ENCODE measurements around the gene PPP1R13L. TPM values are rescaled to one million over a fixed set of nuclear protein-coding genes. Genes with fewer than 3 reads are reported as not detected.

Gene PPP1R13L
- total and polyA plus RNA-seq, 2 donors (not counting 1 experiment from before 2014, with no cell fraction given) = 7.4 to 9.2 TPM

- TF ChIP-seq EZH2 (IDR thresholded peaks at IDR 0.05; ENCODE audit: borderline replicate concordance, insufficient read depth, low read depth, low read length, poor library complexity, severe bottlenecking) = no peak
- TF ChIP-seq CTCF (IDR thresholded peaks at IDR 0.05) = no peak
- 90% methylated on average over 14 of the region's 20 CpGs for WGBS (ENCODE audit: insufficient coverage)
- Histone ChIP-seq H3K4me3 (ENCODE audit: control extremely low read depth in 1 of 5, extremely low read depth in 1 of 5, insufficient read depth in 1 of 5, low read depth in 2 of 5, low read length in 4 of 5) (no peak overlapping the region), H4K20me1 (ENCODE audit: control insufficient read depth, insufficient read depth, low read length, poor library complexity, severe bottlenecking) (no peaks in the 10 kb centered on the region), H3K79me2 (ENCODE audit: control insufficient read depth, insufficient read depth, low read length) (no peaks in the 10 kb centered on the region), H3K9ac (ENCODE audit: low read length) (no peak overlapping the region), H3K27ac (ENCODE audit: low read length in 2 of 2) (no peak overlapping the region), H3K4me2 (replicated peaks; ENCODE audit: low read depth, low read length, poor library complexity, severe bottlenecking) (no peak overlapping the region), H2AFZ (ENCODE audit: insufficient read depth, low read depth, low read length, poor library complexity, severe bottlenecking) (no peak overlapping the region), H3K4me1 (ENCODE audit: control insufficient read depth in 2 of 2, insufficient read depth in 2 of 2, low read length in 2 of 2) (no peaks in the 10 kb centered on the region), H3K27me3 (replicated peaks in 1 of 4; ENCODE audit: control extremely low read depth in 1 of 4, control insufficient read depth in 3 of 4, insufficient read depth in 4 of 4, low read length in 3 of 4) (no peaks in the 10 kb centered on the region), H3K9me3 (ENCODE audit: control extremely low read depth in 1 of 3, control insufficient read depth in 2 of 3, insufficient read depth in 1 of 3, low read length in 2 of 3) (no peaks in the 10 kb centered on the region), H3K36me3 (replicated peaks in 1 of 2; ENCODE audit: control extremely low read depth in 1 of 2, control insufficient read depth in 1 of 2, extremely low read depth in 1 of 2, insufficient read depth in 2 of 2, low read length in 1 of 2) (peaks cover 1 to 13% of the 10 kb centered on the region in 2 experiments)
- H3K27me3 Mint-ChIP-seq = no peaks in the 10 kb centered on the region
- H3K4me1 Mint-ChIP-seq = no peaks in the 10 kb centered on the region
- intact Hi-C loops (cut with micrococcal nuclease) = no loop called here
- H3K9me3 Mint-ChIP-seq (ENCODE audit: insufficient read depth) = no peaks in the 10 kb centered on the region
- no peak overlapping the region for H3K27ac Mint-ChIP-seq
- DNase-seq = no peak
- ChIA-PET CTCF (no interaction called here), POLR2A (no interaction called here)
- H3K4me3 Mint-ChIP-seq = no peak overlapping the region
- ATAC-seq (ENCODE audit: low read depth) = no peak
Measured at GRCh38 chr19:45356760-45357444, 48.0 kb downstream of the PPP1R13L start.

GRCh38 chr19:45355910-45356309 is 49.0 kb downstream of the PPP1R13L start:
- over 99% methylated on average over 9 of the region's 9 CpGs for WGBS (ENCODE audit: insufficient coverage)
- Mint-ChIP-seq H3K27me3 (no peaks in the 10 kb centered on the region), H3K4me3 (no peak overlapping the region), H3K27ac (no peak overlapping the region), H3K9me3 (ENCODE audit: insufficient read depth) (no peaks in the 10 kb centered on the region), H3K4me1 (no peaks in the 10 kb centered on the region)
- Histone ChIP-seq H3K4me1 (ENCODE audit: control insufficient read depth in 2 of 2, insufficient read depth in 2 of 2, low read length in 2 of 2) (no peaks in the 10 kb centered on the region), H3K9ac (ENCODE audit: low read length) (no peak overlapping the region), H3K4me3 (ENCODE audit: control extremely low read depth in 1 of 5, extremely low read depth in 1 of 5, insufficient read depth in 1 of 5, low read depth in 2 of 5, low read length in 4 of 5) (no peak overlapping the region), H4K20me1 (ENCODE audit: control insufficient read depth, insufficient read depth, low read length, poor library complexity, severe bottlenecking) (no peaks in the 10 kb centered on the region), H2AFZ (ENCODE audit: insufficient read depth, low read depth, low read length, poor library complexity, severe bottlenecking) (no peak overlapping the region), H3K27me3 (replicated peaks in 1 of 4; ENCODE audit: control extremely low read depth in 1 of 4, control insufficient read depth in 3 of 4, insufficient read depth in 4 of 4, low read length in 3 of 4) (no peaks in the 10 kb centered on the region), H3K79me2 (ENCODE audit: control insufficient read depth, insufficient read depth, low read length) (no peaks in the 10 kb centered on the region), H3K36me3 (replicated peaks in 1 of 2; ENCODE audit: control extremely low read depth in 1 of 2, control insufficient read depth in 1 of 2, extremely low read depth in 1 of 2, insufficient read depth in 2 of 2, low read length in 1 of 2) (peaks cover 1 to 5% of the 10 kb centered on the region in 2 experiments), H3K4me2 (replicated peaks; ENCODE audit: low read depth, low read length, poor library complexity, severe bottlenecking) (no peak overlapping the region), H3K9me3 (ENCODE audit: control extremely low read depth in 1 of 3, control insufficient read depth in 2 of 3, insufficient read depth in 1 of 3, low read length in 2 of 3) (no peaks in the 10 kb centered on the region), H3K27ac (ENCODE audit: low read length in 2 of 2) (no peak overlapping the region)
- no peak for DNase-seq
- CTCF ChIA-PET = no interaction called here
- POLR2A ChIA-PET = no interaction called here
- intact Hi-C loops (cut with micrococcal nuclease) = no loop called here
- no peak for ATAC-seq (ENCODE audit: low read depth)
- TF ChIP-seq EZH2 (IDR thresholded peaks at IDR 0.05; ENCODE audit: borderline replicate concordance, insufficient read depth, low read depth, low read length, poor library complexity, severe bottlenecking) (no peak), CTCF (IDR thresholded peaks at IDR 0.05) (no peak)

All from B cell (primary cell).